Dendritic cell treated with granulocyte-macrophage colony-stimulating factor and Interleukin-4, amounts not matched to agents 40 ng/mL and 50 ng/mL, for 4 days (primary cell): Measurements from ENCODE around the gene CAMK2D.
A peak's percentile ranks its signal among the peaks of the same experiment; 100 is the strongest.

Experiments used
- H3K27ac Mint-ChIP-seq: one replicate; pipeline ENCODE4 v1.8.0; 2022; ENCODE audit warnings: mild to moderate bottlenecking, mixed read lengths
- H3K27me3 Mint-ChIP-seq: one replicate; pipeline ENCODE4 v1.8.0; 2022; ENCODE audit warnings: mild to moderate bottlenecking, mixed read lengths
- H3K36me3 Mint-ChIP-seq: one replicate; pipeline ENCODE4 v1.8.0; 2022; ENCODE audit warnings: low read depth, mixed read lengths
- H3K4me1 Mint-ChIP-seq: one replicate; pipeline ENCODE4 v1.8.0; 2022; ENCODE audit warnings: low read depth, mixed read lengths
- H3K4me3 Mint-ChIP-seq: one replicate; pipeline ENCODE4 v1.8.0; 2022; ENCODE audit warnings: mild to moderate bottlenecking, moderate library complexity, mixed read lengths
- H3K9me3 Mint-ChIP-seq: one replicate; pipeline ENCODE4 v1.8.0; 2022; ENCODE audit warnings: mixed read lengths
- intact Hi-C: fragments of 100-400 bp; cut with micrococcal nuclease; formaldehyde crosslinking; loops from one replicate; pipeline ENCODE4 v1.15.0; 2022

The CAMK2D gene

GRCh38 chr4:113759696-113760093, 1.8 kb downstream of the CAMK2D start:
- H3K27me3 Mint-ChIP-seq: peaks cover 9% of the 10 kb centered on the region
- intact Hi-C loops: loop anchor here (2.0 to 5.0 kb wide), 2 partner anchors 148 to 209 kb away; no protein-coding TSS in a partner anchor
- H3K9me3 Mint-ChIP-seq: no peaks in the 10 kb centered on the region
- peaks cover 34% of the 10 kb centered on the region for H3K36me3 Mint-ChIP-seq
- peaks cover 13% of the 10 kb centered on the region for H3K4me1 Mint-ChIP-seq
- peak overlapping the region; percentile 94 for H3K4me3 Mint-ChIP-seq
- peak overlapping the region; percentile 99 for H3K27ac Mint-ChIP-seq

GRCh38 chr4:113758372-113758771, 3.2 kb downstream of the CAMK2D start:
- Mint-ChIP-seq H3K9me3 (no peaks in the 10 kb centered on the region), H3K4me1 (peaks cover 13% of the 10 kb centered on the region), H3K27me3 (peaks cover 9% of the 10 kb centered on the region), H3K4me3 (no peak overlapping the region), H3K27ac (no peak overlapping the region), H3K36me3 (peaks cover 34% of the 10 kb centered on the region)
- intact Hi-C loops: no loop called here

GRCh38 chr4:113757486-113757885, 4.1 kb downstream of the CAMK2D start:
- Mint-ChIP-seq H3K9me3 (no peaks in the 10 kb centered on the region), H3K27ac (no peak overlapping the region), H3K27me3 (peaks cover 9% of the 10 kb centered on the region), H3K36me3 (peaks cover 31% of the 10 kb centered on the region), H3K4me3 (no peak overlapping the region), H3K4me1 (peaks cover 13% of the 10 kb centered on the region)
- intact Hi-C loops: no loop called here

GRCh38 chr4:113756005-113756410, 5.5 kb downstream of the CAMK2D start:
- no peak overlapping the region for H3K27ac Mint-ChIP-seq
- H3K4me1 Mint-ChIP-seq: peaks cover 13% of the 10 kb centered on the region
- H3K4me3 Mint-ChIP-seq: no peak overlapping the region
- peaks cover 21% of the 10 kb centered on the region for H3K36me3 Mint-ChIP-seq
- no peaks in the 10 kb centered on the region for H3K9me3 Mint-ChIP-seq
- intact Hi-C loops: no loop called here
- peaks cover 9% of the 10 kb centered on the region for H3K27me3 Mint-ChIP-seq

- H3K27me3 Mint-ChIP-seq: no peaks in the 10 kb centered on the region
- H3K4me1 Mint-ChIP-seq: no peaks in the 10 kb centered on the region
- no peak overlapping the region for H3K4me3 Mint-ChIP-seq
- no peaks in the 10 kb centered on the region for H3K9me3 Mint-ChIP-seq
- no peak overlapping the region for H3K27ac Mint-ChIP-seq
- H3K36me3 Mint-ChIP-seq: peaks cover 7% of the 10 kb centered on the region
- intact Hi-C loops: no loop called here
These were observed 10.8 kb downstream of the CAMK2D start for GRCh38 chr4:113750734-113751133.

- Mint-ChIP-seq H3K27me3 (no peaks in the 10 kb centered on the region), H3K4me3 (no peak overlapping the region), H3K9me3 (no peaks in the 10 kb centered on the region), H3K4me1 (no peaks in the 10 kb centered on the region), H3K36me3 (peaks cover 7% of the 10 kb centered on the region), H3K27ac (no peak overlapping the region)
- intact Hi-C loops: no loop called here
These were observed 11.2 kb downstream of the CAMK2D start for GRCh38 chr4:113750296-113750695.

GRCh38 chr4:113749178-113749577, 12.4 kb downstream of the CAMK2D start:
- no peak overlapping the region for H3K4me3 Mint-ChIP-seq

GRCh38 chr4:113747949-113748348, 13.6 kb downstream of the CAMK2D start:
- no peak overlapping the region for H3K4me3 Mint-ChIP-seq
- no peaks in the 10 kb centered on the region for H3K4me1 Mint-ChIP-seq
- intact Hi-C loops: no loop called here
- no peaks in the 10 kb centered on the region for H3K27me3 Mint-ChIP-seq
- H3K36me3 Mint-ChIP-seq: peaks cover 7% of the 10 kb centered on the region
- no peak overlapping the region for H3K27ac Mint-ChIP-seq
- H3K9me3 Mint-ChIP-seq: no peaks in the 10 kb centered on the region

More at GRCh38 chr4:113749178-113749577, 12.4 kb downstream of the CAMK2D start:
- Mint-ChIP-seq H3K27me3 (no peaks in the 10 kb centered on the region), H3K27ac (no peak overlapping the region), H3K36me3 (peaks cover 7% of the 10 kb centered on the region), H3K9me3 (no peaks in the 10 kb centered on the region), H3K4me1 (no peaks in the 10 kb centered on the region)
- intact Hi-C loops: no loop called here

- Mint-ChIP-seq H3K4me3 (no peak overlapping the region), H3K9me3 (no peaks in the 10 kb centered on the region), H3K36me3 (peaks cover 2% of the 10 kb centered on the region), H3K27ac (no peak overlapping the region), H3K4me1 (no peaks in the 10 kb centered on the region), H3K27me3 (no peaks in the 10 kb centered on the region)
- intact Hi-C loops: no loop called here
These were observed 15.8 kb downstream of the CAMK2D start for GRCh38 chr4:113745711-113746110.

GRCh38 chr4:113744667-113745240, 16.8 kb downstream of the CAMK2D start:
- no peaks in the 10 kb centered on the region for H3K27me3 Mint-ChIP-seq
- no peaks in the 10 kb centered on the region for H3K4me1 Mint-ChIP-seq
- H3K4me3 Mint-ChIP-seq: no peak overlapping the region
- H3K36me3 Mint-ChIP-seq: no peaks in the 10 kb centered on the region
- no peaks in the 10 kb centered on the region for H3K9me3 Mint-ChIP-seq
- no peak overlapping the region for H3K27ac Mint-ChIP-seq
- intact Hi-C loops: no loop called here

- H3K36me3 Mint-ChIP-seq: no peaks in the 10 kb centered on the region
- intact Hi-C loops: no loop called here
- H3K27me3 Mint-ChIP-seq: no peaks in the 10 kb centered on the region
- no peak overlapping the region for H3K27ac Mint-ChIP-seq
- peaks cover 6% of the 10 kb centered on the region for H3K4me1 Mint-ChIP-seq
- no peak overlapping the region for H3K4me3 Mint-ChIP-seq
- no peaks in the 10 kb centered on the region for H3K9me3 Mint-ChIP-seq
These were observed 17.8 kb downstream of the CAMK2D start for GRCh38 chr4:113743690-113744089.

GRCh38 chr4:113742643-113743042, 18.9 kb downstream of the CAMK2D start:
- Mint-ChIP-seq H3K9me3 (no peaks in the 10 kb centered on the region), H3K27ac (no peak overlapping the region), H3K4me1 (peaks cover 6% of the 10 kb centered on the region), H3K27me3 (no peaks in the 10 kb centered on the region), H3K4me3 (no peak overlapping the region), H3K36me3 (no peaks in the 10 kb centered on the region)
- intact Hi-C loops: no loop called here

- no peaks in the 10 kb centered on the region for H3K27me3 Mint-ChIP-seq
- intact Hi-C loops: no loop called here
- H3K4me1 Mint-ChIP-seq: peaks cover 6% of the 10 kb centered on the region
- H3K9me3 Mint-ChIP-seq: no peaks in the 10 kb centered on the region
- H3K4me3 Mint-ChIP-seq: no peak overlapping the region
- no peak overlapping the region for H3K27ac Mint-ChIP-seq
- no peaks in the 10 kb centered on the region for H3K36me3 Mint-ChIP-seq
These were observed 19.6 kb downstream of the CAMK2D start for GRCh38 chr4:113741956-113742355.

GRCh38 chr4:113740857-113741379, 20.6 kb downstream of the CAMK2D start:
- Mint-ChIP-seq H3K27me3 (no peaks in the 10 kb centered on the region), H3K36me3 (no peaks in the 10 kb centered on the region), H3K4me3 (no peak overlapping the region), H3K4me1 (peaks cover 6% of the 10 kb centered on the region), H3K9me3 (no peaks in the 10 kb centered on the region), H3K27ac (peak overlapping the region; percentile 3)
- intact Hi-C loops: no loop called here

- intact Hi-C loops: no loop called here
- Mint-ChIP-seq H3K27me3 (no peaks in the 10 kb centered on the region), H3K4me3 (no peak overlapping the region), H3K4me1 (peaks cover 6% of the 10 kb centered on the region), H3K27ac (no peak overlapping the region), H3K36me3 (peaks cover 6% of the 10 kb centered on the region), H3K9me3 (no peaks in the 10 kb centered on the region)
These were observed 22.3 kb downstream of the CAMK2D start for GRCh38 chr4:113739197-113739596.
